22Rv1 (cell line): ENCODE measurements around the gene DOCK8.

ENCODE experiments used
- ZFX ChIP-seq: fragments of 450-650 bp; IDR thresholded peaks from 2 replicates; pipeline ENCODE4 v1.6.1; 2017; ENCODE audit warnings: antibody characterized with exemption, borderline replicate concordance
- TF ChIP-seq, protein P1 (sequence below): fragments of 450-650 bp; IDR thresholded peaks from 2 replicates; pipeline ENCODE4 v1.5.1; 2017; ENCODE audit warnings: mild to moderate bottlenecking

DNA sequence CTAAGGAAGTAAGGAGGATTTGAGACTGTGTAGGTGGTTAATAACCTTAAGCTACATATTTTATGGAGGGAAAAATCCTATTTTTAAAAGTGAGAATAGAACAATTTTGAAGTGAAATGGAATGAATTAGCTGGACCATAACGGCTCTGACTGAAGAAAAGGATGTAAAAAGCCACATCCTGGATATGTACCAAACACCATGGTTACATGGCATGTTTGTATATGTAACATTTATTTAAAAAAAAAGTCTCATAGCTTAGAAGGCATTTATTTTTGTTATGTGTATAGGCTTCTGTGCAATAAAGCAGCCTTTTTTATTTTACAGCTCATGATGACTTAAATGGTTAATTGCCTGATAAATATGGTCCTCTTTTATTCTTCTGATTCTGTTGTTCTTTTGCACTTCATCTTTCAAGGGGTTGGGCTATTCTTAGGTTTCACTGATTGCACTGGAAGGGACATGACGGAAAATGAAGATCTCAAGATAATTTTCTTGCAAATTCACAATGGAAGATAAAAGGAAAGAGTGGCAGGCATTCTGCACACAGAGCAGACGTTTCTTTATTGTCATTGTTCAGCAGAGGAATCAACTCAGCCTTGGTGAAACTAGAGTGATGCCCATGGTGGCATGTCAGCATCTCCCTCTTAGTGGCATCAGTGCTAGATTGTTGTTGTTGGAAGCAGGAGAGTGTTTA lies 63.1 kb downstream of the DOCK8 start:
- TF ChIP-seq, protein P1, sequence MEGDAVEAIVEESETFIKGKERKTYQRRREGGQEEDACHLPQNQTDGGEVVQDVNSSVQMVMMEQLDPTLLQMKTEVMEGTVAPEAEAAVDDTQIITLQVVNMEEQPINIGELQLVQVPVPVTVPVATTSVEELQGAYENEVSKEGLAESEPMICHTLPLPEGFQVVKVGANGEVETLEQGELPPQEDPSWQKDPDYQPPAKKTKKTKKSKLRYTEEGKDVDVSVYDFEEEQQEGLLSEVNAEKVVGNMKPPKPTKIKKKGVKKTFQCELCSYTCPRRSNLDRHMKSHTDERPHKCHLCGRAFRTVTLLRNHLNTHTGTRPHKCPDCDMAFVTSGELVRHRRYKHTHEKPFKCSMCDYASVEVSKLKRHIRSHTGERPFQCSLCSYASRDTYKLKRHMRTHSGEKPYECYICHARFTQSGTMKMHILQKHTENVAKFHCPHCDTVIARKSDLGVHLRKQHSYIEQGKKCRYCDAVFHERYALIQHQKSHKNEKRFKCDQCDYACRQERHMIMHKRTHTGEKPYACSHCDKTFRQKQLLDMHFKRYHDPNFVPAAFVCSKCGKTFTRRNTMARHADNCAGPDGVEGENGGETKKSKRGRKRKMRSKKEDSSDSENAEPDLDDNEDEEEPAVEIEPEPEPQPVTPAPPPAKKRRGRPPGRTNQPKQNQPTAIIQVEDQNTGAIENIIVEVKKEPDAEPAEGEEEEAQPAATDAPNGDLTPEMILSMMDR = no peak
- TF ChIP-seq ZFX = no peak
